HUES64 (cell line): ENCODE measurements around the gene RFX1.
"Not testable (repeated sequence)": the region's sequence is repeated elsewhere in the genome, so short reads cannot be mapped to it uniquely, and the experiment has no call there.

ENCODE experiments used
- H3K27ac ChIP-seq: 2 replicates; pipeline ENCODE4 v1.7.0; 2013; ENCODE audit warnings: low read depth, low read length, inconsistent platforms
- H3K27me3 ChIP-seq: 2 replicates; pipeline ENCODE4 v1.6.1; 2013; ENCODE audit warnings: mild to moderate bottlenecking, low read length; ENCODE audit not compliant: insufficient read depth
- H3K36me3 ChIP-seq: 2 replicates; pipeline ENCODE4 v1.6.1; 2013; ENCODE audit warnings: mild to moderate bottlenecking, low read length; ENCODE audit not compliant: insufficient read depth
- H3K4me1 ChIP-seq: 2 replicates; pipeline ENCODE4 v1.6.1; 2013; ENCODE audit warnings: mild to moderate bottlenecking, low read length, moderate library complexity; ENCODE audit not compliant: insufficient read depth
- H3K4me3 ChIP-seq: 2 replicates; pipeline ENCODE4 v1.5.1; 2013; ENCODE audit warnings: mild to moderate bottlenecking, low read length, moderate library complexity
- H3K9ac ChIP-seq: 2 replicates; pipeline ENCODE4 v1.6.1; 2013; ENCODE audit warnings: mild to moderate bottlenecking, low read depth, low read length
- H3K9me3 ChIP-seq: 2 replicates; pipeline ENCODE4 v1.6.1; 2013; ENCODE audit warnings: low read depth, low read length; ENCODE audit not compliant: insufficient read depth
- WGBS: fragments of 150-250, 120-280 bp; methylation state at CpG from one replicate; pipeline ENCODE4 v1.1.7; 2013; ENCODE audit warnings: missing lambda C conversion rate; 5-methylcytosine and 5-hydroxymethylcytosine counted together

RFX1 gene

DNA sequence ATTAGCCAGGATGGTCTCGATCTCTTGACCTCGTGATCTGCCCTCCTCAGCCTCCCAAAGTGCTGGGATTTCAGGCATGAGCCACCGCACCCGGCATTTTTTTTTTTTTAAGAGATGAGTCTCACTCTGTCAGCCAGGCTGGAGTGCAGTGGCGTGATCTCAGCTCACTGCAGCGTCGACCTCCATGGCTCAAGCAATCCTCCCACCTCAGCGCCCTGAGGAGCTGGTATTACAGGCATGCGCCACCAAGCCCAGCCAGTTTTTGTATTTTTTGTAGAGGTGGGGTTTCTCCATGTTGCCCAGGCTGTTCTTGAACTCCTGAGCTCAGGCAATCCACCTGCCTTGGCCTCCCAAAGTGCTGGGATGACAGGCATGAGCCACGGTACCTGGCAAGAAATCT is 41.7 kb upstream of the RFX1 start:
- not testable (repeated sequence) for H3K9me3 ChIP-seq, H3K36me3 ChIP-seq, H3K4me1 ChIP-seq, H3K9ac ChIP-seq, H3K4me3 ChIP-seq, H3K27me3 ChIP-seq, H3K27ac ChIP-seq
- 93% methylated on average over 9 of the region's 10 CpGs for WGBS

DNA sequence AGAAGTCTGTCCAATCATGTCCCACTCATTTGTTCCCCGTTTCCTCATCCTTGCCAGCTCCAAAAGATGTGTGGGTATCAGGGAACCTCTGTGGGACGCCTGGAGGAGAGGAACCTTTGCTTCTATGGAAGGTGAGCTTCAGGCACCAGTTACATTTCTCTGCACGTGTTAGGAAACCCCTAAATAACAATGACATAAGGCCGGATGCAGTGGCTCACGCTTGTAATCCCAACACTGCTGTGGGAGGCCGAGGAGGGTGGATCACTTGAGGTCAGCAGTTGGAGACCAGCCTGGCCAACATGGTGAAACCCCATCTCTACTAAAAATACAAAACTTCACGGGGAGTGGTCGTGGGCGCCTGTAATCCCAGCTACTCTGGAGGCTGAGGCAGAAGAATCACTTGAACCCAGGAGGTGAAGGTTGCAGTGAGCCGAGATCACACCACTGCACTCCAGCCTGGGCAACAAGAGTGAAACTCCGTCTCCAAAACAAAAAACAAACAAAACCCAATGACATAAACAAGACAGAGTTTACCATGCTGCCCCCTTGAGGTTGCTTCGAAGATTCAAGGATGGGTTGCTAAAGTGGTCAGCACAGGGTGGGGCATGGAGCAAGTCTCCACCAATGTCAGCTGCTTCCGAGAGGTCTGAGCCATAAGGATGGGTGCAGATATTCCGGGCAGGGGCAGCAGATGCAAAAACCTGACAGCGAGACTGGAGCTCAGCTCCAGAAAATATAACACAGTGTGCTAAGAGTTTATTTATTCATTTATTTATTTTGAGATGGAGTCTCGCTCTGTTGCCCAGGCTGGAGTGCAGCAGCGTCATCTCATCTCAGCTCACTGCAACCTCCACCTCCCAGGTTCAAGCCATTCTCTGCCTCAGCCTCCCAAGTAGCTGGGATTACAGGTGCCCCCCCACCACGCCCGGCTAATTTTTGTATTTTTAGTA is 36.8 kb upstream of the RFX1 start:
- H3K27ac ChIP-seq, H3K9ac ChIP-seq: not testable (repeated sequence)

GRCh38 chr19:14039181-14039580 is 33.1 kb upstream of the RFX1 start:
- no peaks in the 10 kb centered on the region for H3K36me3 ChIP-seq
- H3K27ac ChIP-seq: no peak overlapping the region
- no peaks in the 10 kb centered on the region for H3K4me1 ChIP-seq
- no peak overlapping the region for H3K9ac ChIP-seq
- WGBS: 88% methylated on average over 7 of the region's 7 CpGs
- H3K9me3 ChIP-seq: no peaks in the 10 kb centered on the region
- H3K4me3 ChIP-seq: no peak overlapping the region
- no peaks in the 10 kb centered on the region for H3K27me3 ChIP-seq

More for the DNA sequence above, 36.8 kb upstream of the RFX1 start:
- H3K27me3 ChIP-seq, H3K4me3 ChIP-seq, H3K36me3 ChIP-seq, H3K9me3 ChIP-seq, H3K4me1 ChIP-seq: not testable (repeated sequence)
- 77% methylated on average over 19 of the region's 19 CpGs for WGBS

- Histone ChIP-seq H3K36me3 (no peaks in the 10 kb centered on the region), H3K4me1 (no peaks in the 10 kb centered on the region), H3K9me3 (no peaks in the 10 kb centered on the region), H3K9ac (no peak overlapping the region), H3K27me3 (peaks cover 16% of the 10 kb centered on the region), H3K4me3 (no peak overlapping the region), H3K27ac (no peak overlapping the region)
- WGBS: 86% methylated on average over 7 of the region's 7 CpGs
Measured at GRCh38 chr19:14035706-14036105, 29.6 kb upstream of the RFX1 start.

DNA sequence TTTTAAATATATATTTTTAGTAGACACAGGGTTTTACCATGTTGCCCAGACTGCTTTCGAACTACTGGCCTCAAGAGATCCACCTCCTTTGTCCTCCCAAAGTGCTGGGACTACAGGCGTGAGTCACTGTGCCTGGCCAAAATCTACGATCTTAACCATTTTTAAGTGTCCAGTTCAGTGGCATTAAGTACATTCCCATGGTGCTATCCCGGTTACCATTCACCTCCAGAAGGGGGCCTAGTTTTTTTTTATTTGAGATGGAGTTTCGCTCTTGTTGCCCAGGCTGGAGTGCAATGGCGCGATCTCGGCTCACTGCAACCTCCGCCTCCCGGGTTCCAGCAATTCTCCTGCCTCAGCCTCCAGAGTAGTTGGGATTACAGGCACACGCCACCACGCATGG is 29.0 kb upstream of the RFX1 start:
- 93% methylated on average over 12 of the region's 12 CpGs for WGBS

GRCh38 chr19:14033946-14034345 is 27.8 kb upstream of the RFX1 start:
- 86% methylated on average over 1 of the region's 2 CpGs for WGBS

More for the DNA sequence above, 29.0 kb upstream of the RFX1 start:
- not testable (repeated sequence) for H3K4me3 ChIP-seq, H3K9ac ChIP-seq, H3K4me1 ChIP-seq, H3K36me3 ChIP-seq, H3K27ac ChIP-seq, H3K9me3 ChIP-seq
- peaks cover 21% of the 10 kb centered on the region for H3K27me3 ChIP-seq

DNA sequence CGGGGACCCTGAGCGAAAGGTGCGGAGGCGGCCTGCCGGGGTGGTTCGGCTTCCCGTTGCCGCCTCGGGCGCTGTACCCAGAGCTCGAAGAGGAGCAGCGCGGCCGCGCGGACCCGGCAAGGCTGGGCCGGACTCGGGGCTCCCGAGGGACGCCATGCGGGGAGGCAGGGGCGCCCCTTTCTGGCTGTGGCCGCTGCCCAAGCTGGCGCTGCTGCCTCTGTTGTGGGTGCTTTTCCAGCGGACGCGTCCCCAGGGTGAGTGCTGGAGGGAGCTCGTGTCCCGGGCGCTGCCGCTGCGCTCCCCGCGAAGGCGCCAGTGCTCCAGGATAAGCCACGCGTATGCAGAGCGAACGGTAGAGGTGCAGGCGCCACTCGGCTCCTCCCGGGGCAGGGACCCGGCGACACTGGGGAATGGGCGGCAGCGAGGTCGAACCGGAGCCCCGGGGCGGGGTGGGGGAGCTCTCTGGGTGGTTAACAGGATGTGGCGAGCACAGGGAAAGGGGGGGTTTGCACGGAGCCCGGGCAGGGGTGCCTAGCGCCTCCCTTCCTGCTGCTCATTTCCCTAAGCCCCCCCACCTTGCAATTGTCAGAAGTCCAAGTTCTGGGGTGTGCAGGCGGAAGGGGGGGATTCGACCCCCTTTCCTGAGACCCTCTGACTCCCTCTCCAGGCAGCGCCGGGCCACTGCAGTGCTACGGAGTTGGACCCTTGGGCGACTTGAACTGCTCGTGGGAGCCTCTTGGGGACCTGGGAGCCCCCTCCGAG is 25.8 kb upstream of the RFX1 start, which contains the start of gene IL27RA:
Gene IL27RA (plus strand): TSS at position 44 of the 762 bp plus-strand sequence. CDS start 111 bp downstream, at position 155.
- Histone ChIP-seq H3K4me3 (peak within 1 kb of the TSS; percentile 67), H3K9ac (peak within 1 kb of the TSS; percentile 65), H3K27me3 (peaks cover 21% of the 10 kb centered on the region), H3K36me3 (no peaks in the 10 kb centered on the region), H3K4me1 (no peaks in the 10 kb centered on the region), H3K27ac (no peak within 1 kb of the TSS), H3K9me3 (no peaks in the 10 kb centered on the region)
- WGBS: under 1% methylated on average over 59 of the region's 63 CpGs

More at GRCh38 chr19:14033946-14034345, 27.8 kb upstream of the RFX1 start:
- peaks cover 21% of the 10 kb centered on the region for H3K27me3 ChIP-seq
- no peaks in the 10 kb centered on the region for H3K4me1 ChIP-seq
- H3K4me3 ChIP-seq: no peak overlapping the region
- no peak overlapping the region for H3K9ac ChIP-seq
- no peak overlapping the region for H3K27ac ChIP-seq
- no peaks in the 10 kb centered on the region for H3K36me3 ChIP-seq
- no peaks in the 10 kb centered on the region for H3K9me3 ChIP-seq

- Histone ChIP-seq H3K27ac (no peak overlapping the region), H3K4me1 (no peaks in the 10 kb centered on the region), H3K27me3 (peaks cover 21% of the 10 kb centered on the region)
Measured at GRCh38 chr19:14030997-14031718, 25.0 kb upstream of the RFX1 start.

GRCh38 chr19:14028901-14029300 is 22.8 kb upstream of the RFX1 start:
- no peaks in the 10 kb centered on the region for H3K9me3 ChIP-seq
- no peak overlapping the region for H3K27ac ChIP-seq
- H3K4me3 ChIP-seq: no peak overlapping the region
- H3K4me1 ChIP-seq: peaks cover 2% of the 10 kb centered on the region; the same call in 1 of the 2 replicates
- H3K36me3 ChIP-seq: no peaks in the 10 kb centered on the region
- no peak overlapping the region for H3K9ac ChIP-seq
- 95% methylated on average over 4 of the region's 4 CpGs for WGBS
- H3K27me3 ChIP-seq: peaks cover 21% of the 10 kb centered on the region

More at GRCh38 chr19:14030997-14031718, 25.0 kb upstream of the RFX1 start:
- H3K4me3 ChIP-seq: peak overlapping the region; percentile 67
- H3K9me3 ChIP-seq: no peaks in the 10 kb centered on the region
- no peak overlapping the region; the same call in 1 of the 2 replicates for H3K9ac ChIP-seq
- H3K36me3 ChIP-seq: no peaks in the 10 kb centered on the region
- WGBS: 32% methylated on average over 11 of the region's 20 CpGs

DNA sequence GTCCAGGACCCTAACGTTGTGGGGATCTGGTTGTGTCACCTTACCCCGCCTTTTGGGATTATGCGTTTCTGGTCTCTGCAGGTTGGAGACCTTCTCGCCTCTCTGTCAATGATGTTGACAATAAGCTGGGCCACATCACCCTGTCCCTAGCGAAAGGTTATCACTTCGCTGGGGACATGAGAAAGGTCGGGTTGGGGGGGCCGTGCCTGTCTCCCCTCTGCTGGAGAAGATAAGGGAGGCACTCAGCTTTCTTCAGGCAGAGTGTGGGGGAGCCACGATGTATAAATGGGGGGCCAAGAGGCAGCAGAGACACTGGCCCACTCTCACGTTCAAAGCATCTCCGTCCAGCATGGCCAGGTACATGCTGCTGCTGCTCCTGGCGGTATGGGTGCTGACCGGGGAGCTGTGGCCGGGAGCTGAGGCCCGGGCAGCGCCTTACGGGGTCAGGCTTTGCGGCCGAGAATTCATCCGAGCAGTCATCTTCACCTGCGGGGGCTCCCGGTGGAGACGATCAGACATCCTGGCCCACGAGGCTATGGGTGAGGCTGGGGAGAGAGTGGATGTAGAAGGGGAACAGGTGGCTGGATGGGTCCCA is 21.8 kb upstream of the RFX1 start, which contains the start of gene RLN3:
Gene RLN3 (plus strand): TSS at position 293 of the 595 bp plus-strand sequence. CDS start 57 bp downstream, at position 350.
- WGBS: 87% methylated on average over 24 of the region's 24 CpGs
- Histone ChIP-seq H3K9me3 (no peaks in the 10 kb centered on the region), H3K27me3 (peaks cover 21% of the 10 kb centered on the region), H3K36me3 (no peaks in the 10 kb centered on the region), H3K4me3 (no peak within 1 kb of the TSS), H3K4me1 (peaks cover 5% of the 10 kb centered on the region; the same call in 1 of the 2 replicates), H3K9ac (no peak within 1 kb of the TSS), H3K27ac (no peak within 1 kb of the TSS)
